Lower lobe of right lung (tissue), 2 donors: ENCODE measurements around the gene PTRH2. TPM values are rescaled to one million over a fixed set of nuclear protein-coding genes. Genes with fewer than 3 reads are reported as not detected.
A peak's percentile ranks its signal among the peaks of the same experiment; 100 is the strongest.

Experiments used
- ATAC-seq, 2 donors: fragments of 200-7000 bp; cut with Tn5 transposase; one replicate each; pipeline ENCODE4 v1.9.1; 2020 to 2022; ENCODE audit warnings: mild to moderate bottlenecking in 2 of 2, moderate library complexity in 2 of 2
- DNase-seq: peaks from one replicate; pipeline ENCODE4 v3.0.0-alpha.2; 2020
- H3K27ac ChIP-seq: fragments of 200-600 bp; one replicate; pipeline ENCODE4 v1.8.0; 2022
- H3K27me3 ChIP-seq: fragments of 200-600 bp; one replicate; pipeline ENCODE4 v1.8.0; 2022; ENCODE audit warnings: low read depth
- H3K36me3 ChIP-seq: fragments of 200-600 bp; one replicate; pipeline ENCODE4 v1.8.0; 2022; ENCODE audit warnings: mild to moderate bottlenecking
- H3K4me1 ChIP-seq: fragments of 200-600 bp; one replicate; pipeline ENCODE4 v1.8.0; 2022
- H3K4me3 ChIP-seq: fragments of 200-600 bp; one replicate; pipeline ENCODE4 v1.8.0; 2022; ENCODE audit warnings: mild to moderate bottlenecking
- H3K9me3 ChIP-seq: fragments of 200-600 bp; one replicate; pipeline ENCODE4 v1.8.0; 2022
- intact Hi-C: fragments of 100-400 bp; cut with DNase I; formaldehyde crosslinking; loops from one replicate; pipeline ENCODE4 v1.11.0; 2022
- total RNA-seq: library from RNA; stranded (reverse); fragmentation: NEBNext Ultra II Directional; extraction: Animal tissue kit (Norgen Biotek cat#: 25700); gene quantifications from one replicate; pipeline ENCODE4 v1.2.1, GENCODE V29; 2021
- TF ChIP-seq, protein P1 (sequence below): fragments of 200-600 bp; IDR thresholded peaks from one replicate; pipeline ENCODE4 v1.8.0; 2022; ENCODE audit warnings: antibody characterized with exemption, mild to moderate bottlenecking
- donor health status: DM: no; HTN: yes; CAD: no; lungs with severe emphysema.

Gene PTRH2
- total RNA-seq, 1 donor from 2014 or later: 16.7 TPM

DNA sequence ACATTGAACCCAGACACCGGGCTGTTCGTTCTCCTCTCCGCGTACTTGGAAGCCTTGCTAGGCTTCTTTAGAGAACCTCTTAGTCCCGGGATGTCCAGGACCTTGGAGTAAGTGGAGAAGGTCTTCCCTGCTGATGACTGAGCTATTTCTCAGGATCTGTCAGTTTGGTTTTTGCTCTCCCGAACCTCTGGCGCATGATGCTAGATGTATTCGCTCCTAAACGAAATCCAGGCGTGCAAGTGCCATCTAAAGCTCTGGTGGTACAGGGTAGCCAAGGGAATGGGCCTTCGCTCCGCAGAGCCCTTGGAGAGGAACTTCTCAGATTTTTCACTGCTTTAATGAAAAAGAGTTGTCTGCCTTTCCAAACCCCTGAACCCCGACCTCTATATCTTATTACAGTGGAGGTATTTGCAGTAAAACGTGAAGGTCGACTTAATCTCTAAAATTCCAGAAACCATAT lies 771 bp upstream of the PTRH2 start:
- intact Hi-C loops: no loop called here
- H3K4me1 ChIP-seq: peaks cover 36% of the 10 kb centered on the region
- H3K27ac ChIP-seq: peak overlapping the region; percentile 93
- ATAC-seq (peak; percentile 2 to 3), DNase-seq (no peak)
- H3K27me3 ChIP-seq: no peaks in the 10 kb centered on the region
- TF ChIP-seq, protein P1, sequence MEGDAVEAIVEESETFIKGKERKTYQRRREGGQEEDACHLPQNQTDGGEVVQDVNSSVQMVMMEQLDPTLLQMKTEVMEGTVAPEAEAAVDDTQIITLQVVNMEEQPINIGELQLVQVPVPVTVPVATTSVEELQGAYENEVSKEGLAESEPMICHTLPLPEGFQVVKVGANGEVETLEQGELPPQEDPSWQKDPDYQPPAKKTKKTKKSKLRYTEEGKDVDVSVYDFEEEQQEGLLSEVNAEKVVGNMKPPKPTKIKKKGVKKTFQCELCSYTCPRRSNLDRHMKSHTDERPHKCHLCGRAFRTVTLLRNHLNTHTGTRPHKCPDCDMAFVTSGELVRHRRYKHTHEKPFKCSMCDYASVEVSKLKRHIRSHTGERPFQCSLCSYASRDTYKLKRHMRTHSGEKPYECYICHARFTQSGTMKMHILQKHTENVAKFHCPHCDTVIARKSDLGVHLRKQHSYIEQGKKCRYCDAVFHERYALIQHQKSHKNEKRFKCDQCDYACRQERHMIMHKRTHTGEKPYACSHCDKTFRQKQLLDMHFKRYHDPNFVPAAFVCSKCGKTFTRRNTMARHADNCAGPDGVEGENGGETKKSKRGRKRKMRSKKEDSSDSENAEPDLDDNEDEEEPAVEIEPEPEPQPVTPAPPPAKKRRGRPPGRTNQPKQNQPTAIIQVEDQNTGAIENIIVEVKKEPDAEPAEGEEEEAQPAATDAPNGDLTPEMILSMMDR: no peak
- H3K4me3 ChIP-seq: peak overlapping the region; percentile 75
- no peaks in the 10 kb centered on the region for H3K9me3 ChIP-seq
- H3K36me3 ChIP-seq: no peaks in the 10 kb centered on the region

GRCh38 chr17:59702304-59702703 lies 4.9 kb downstream of the PTRH2 start:
- H3K9me3 ChIP-seq: no peaks in the 10 kb centered on the region
- ATAC-seq: no peak
- TF ChIP-seq, protein P1: no peak
- H3K4me1 ChIP-seq: peaks cover 25% of the 10 kb centered on the region
- intact Hi-C loops: no loop called here
- DNase-seq: no peak
- H3K27me3 ChIP-seq: no peaks in the 10 kb centered on the region
- no peak overlapping the region for H3K4me3 ChIP-seq
- H3K27ac ChIP-seq: no peak overlapping the region
- H3K36me3 ChIP-seq: peaks cover 34% of the 10 kb centered on the region

GRCh38 chr17:59699786-59700185 lies 7.4 kb downstream of the PTRH2 start:
- Histone ChIP-seq H3K27me3 (no peaks in the 10 kb centered on the region), H3K4me3 (no peak overlapping the region), H3K4me1 (peaks cover 6% of the 10 kb centered on the region), H3K9me3 (no peaks in the 10 kb centered on the region), H3K36me3 (peaks cover 59% of the 10 kb centered on the region), H3K27ac (no peak overlapping the region)
- intact Hi-C loops: no loop called here
- ATAC-seq: no peak
- TF ChIP-seq, protein P1: no peak
- DNase-seq: no peak

GRCh38 chr17:59699218-59699617 lies 8.0 kb downstream of the PTRH2 start:
- no peak for ATAC-seq
- Histone ChIP-seq H3K4me3 (no peak overlapping the region), H3K9me3 (no peaks in the 10 kb centered on the region), H3K4me1 (peaks cover 6% of the 10 kb centered on the region), H3K27me3 (no peaks in the 10 kb centered on the region), H3K36me3 (peaks cover 65% of the 10 kb centered on the region), H3K27ac (no peak overlapping the region)
- intact Hi-C loops: no loop called here
- TF ChIP-seq, protein P1: no peak
- DNase-seq: no peak

DNA sequence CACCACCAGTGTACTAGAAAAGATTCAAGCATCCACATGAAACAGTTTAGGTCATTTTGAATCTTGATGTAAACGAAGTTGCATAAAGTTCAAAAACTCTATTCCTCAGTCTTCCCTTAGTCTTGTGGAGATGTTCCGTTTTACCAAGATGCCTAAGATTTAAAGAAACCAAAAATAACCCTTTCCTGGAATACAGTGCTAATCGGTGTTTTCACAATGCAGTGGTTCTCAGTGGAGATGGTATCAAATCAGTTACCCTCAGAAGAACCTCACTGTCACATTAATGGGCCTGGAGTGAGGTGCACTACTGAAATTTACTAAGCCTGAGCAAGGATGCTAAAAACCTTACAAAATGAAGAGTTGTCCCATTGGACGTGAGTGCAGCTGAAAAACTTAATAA lies 9.1 kb downstream of the PTRH2 start:
- ATAC-seq (no peak), DNase-seq (no peak)
- Histone ChIP-seq H3K27ac (no peak overlapping the region), H3K36me3 (peaks cover 76% of the 10 kb centered on the region), H3K4me1 (peaks cover 5% of the 10 kb centered on the region), H3K4me3 (no peak overlapping the region), H3K9me3 (no peaks in the 10 kb centered on the region), H3K27me3 (no peaks in the 10 kb centered on the region)
- intact Hi-C loops: no loop called here
- TF ChIP-seq, protein P1: no peak
